ENCODE data around the gene TAP1. TPM values are rescaled to one million over a fixed set of nuclear protein-coding genes. Genes with fewer than 3 reads are reported as not detected.

The TAP1 gene
- total and polyA plus RNA-seq, 9 of the 15 experiments (the other 6 are each of a cell fraction or from before 2014, with no cell fraction given): 1.3 to 6.0 (median 4.2) TPM

- TF ChIP-seq, protein P1, sequence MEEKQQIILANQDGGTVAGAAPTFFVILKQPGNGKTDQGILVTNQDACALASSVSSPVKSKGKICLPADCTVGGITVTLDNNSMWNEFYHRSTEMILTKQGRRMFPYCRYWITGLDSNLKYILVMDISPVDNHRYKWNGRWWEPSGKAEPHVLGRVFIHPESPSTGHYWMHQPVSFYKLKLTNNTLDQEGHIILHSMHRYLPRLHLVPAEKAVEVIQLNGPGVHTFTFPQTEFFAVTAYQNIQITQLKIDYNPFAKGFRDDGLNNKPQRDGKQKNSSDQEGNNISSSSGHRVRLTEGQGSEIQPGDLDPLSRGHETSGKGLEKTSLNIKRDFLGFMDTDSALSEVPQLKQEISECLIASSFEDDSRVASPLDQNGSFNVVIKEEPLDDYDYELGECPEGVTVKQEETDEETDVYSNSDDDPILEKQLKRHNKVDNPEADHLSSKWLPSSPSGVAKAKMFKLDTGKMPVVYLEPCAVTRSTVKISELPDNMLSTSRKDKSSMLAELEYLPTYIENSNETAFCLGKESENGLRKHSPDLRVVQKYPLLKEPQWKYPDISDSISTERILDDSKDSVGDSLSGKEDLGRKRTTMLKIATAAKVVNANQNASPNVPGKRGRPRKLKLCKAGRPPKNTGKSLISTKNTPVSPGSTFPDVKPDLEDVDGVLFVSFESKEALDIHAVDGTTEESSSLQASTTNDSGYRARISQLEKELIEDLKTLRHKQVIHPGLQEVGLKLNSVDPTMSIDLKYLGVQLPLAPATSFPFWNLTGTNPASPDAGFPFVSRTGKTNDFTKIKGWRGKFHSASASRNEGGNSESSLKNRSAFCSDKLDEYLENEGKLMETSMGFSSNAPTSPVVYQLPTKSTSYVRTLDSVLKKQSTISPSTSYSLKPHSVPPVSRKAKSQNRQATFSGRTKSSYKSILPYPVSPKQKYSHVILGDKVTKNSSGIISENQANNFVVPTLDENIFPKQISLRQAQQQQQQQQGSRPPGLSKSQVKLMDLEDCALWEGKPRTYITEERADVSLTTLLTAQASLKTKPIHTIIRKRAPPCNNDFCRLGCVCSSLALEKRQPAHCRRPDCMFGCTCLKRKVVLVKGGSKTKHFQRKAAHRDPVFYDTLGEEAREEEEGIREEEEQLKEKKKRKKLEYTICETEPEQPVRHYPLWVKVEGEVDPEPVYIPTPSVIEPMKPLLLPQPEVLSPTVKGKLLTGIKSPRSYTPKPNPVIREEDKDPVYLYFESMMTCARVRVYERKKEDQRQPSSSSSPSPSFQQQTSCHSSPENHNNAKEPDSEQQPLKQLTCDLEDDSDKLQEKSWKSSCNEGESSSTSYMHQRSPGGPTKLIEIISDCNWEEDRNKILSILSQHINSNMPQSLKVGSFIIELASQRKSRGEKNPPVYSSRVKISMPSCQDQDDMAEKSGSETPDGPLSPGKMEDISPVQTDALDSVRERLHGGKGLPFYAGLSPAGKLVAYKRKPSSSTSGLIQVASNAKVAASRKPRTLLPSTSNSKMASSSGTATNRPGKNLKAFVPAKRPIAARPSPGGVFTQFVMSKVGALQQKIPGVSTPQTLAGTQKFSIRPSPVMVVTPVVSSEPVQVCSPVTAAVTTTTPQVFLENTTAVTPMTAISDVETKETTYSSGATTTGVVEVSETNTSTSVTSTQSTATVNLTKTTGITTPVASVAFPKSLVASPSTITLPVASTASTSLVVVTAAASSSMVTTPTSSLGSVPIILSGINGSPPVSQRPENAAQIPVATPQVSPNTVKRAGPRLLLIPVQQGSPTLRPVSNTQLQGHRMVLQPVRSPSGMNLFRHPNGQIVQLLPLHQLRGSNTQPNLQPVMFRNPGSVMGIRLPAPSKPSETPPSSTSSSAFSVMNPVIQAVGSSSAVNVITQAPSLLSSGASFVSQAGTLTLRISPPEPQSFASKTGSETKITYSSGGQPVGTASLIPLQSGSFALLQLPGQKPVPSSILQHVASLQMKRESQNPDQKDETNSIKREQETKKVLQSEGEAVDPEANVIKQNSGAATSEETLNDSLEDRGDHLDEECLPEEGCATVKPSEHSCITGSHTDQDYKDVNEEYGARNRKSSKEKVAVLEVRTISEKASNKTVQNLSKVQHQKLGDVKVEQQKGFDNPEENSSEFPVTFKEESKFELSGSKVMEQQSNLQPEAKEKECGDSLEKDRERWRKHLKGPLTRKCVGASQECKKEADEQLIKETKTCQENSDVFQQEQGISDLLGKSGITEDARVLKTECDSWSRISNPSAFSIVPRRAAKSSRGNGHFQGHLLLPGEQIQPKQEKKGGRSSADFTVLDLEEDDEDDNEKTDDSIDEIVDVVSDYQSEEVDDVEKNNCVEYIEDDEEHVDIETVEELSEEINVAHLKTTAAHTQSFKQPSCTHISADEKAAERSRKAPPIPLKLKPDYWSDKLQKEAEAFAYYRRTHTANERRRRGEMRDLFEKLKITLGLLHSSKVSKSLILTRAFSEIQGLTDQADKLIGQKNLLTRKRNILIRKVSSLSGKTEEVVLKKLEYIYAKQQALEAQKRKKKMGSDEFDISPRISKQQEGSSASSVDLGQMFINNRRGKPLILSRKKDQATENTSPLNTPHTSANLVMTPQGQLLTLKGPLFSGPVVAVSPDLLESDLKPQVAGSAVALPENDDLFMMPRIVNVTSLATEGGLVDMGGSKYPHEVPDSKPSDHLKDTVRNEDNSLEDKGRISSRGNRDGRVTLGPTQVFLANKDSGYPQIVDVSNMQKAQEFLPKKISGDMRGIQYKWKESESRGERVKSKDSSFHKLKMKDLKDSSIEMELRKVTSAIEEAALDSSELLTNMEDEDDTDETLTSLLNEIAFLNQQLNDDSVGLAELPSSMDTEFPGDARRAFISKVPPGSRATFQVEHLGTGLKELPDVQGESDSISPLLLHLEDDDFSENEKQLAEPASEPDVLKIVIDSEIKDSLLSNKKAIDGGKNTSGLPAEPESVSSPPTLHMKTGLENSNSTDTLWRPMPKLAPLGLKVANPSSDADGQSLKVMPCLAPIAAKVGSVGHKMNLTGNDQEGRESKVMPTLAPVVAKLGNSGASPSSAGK (IDR thresholded peaks at IDR 0.05): peak; percentile 81
- TF ChIP-seq CXXC5 (CRISPR knock-in tag; IDR thresholded peaks at IDR 0.05) (peak; percentile 96), ZEB2 (IDR thresholded peaks at IDR 0.05) (no peak), PTBP1 (IDR thresholded peaks at IDR 0.05; ENCODE audit: low read depth, low read length) (no peak), CTBP1 (IDR thresholded peaks at IDR 0.05; ENCODE audit: borderline replicate concordance) (peak; percentile 98), ZNF140 (CRISPR knock-in tag; IDR thresholded peaks at IDR 0.05) (no peak), CEBPZ (IDR thresholded peaks at IDR 0.05; ENCODE audit: borderline replicate concordance, low read depth, low read length) (no peak), TOE1 (IDR thresholded peaks at IDR 0.05; ENCODE audit: borderline replicate concordance) (peak; percentile 48; the same call in 1 of the 2 replicates), TOE1 (CRISPR knock-in tag; IDR thresholded peaks at IDR 0.05; ENCODE audit: borderline replicate concordance, low read depth) (0 out of 2 replicates have a peak, but pooled peaks have one; percentile 10), BACH1 (tag; IDR thresholded peaks at IDR 0.05) (no peak), MAX (CRISPR knock-in tag; IDR thresholded peaks at IDR 0.05) (peak; percentile 49; the same call in 1 of the 2 replicates), MCM5 (IDR thresholded peaks at IDR 0.05; ENCODE audit: low read depth) (no peak)
Observed at GRCh38 chr6:32853541-32854375, at the start of gene TAP1, which contains the start of gene PSMB9 (continued).

Measured in K562 (cell line).